VCaP (cell line): ENCODE measurements around the gene QSOX1.

Source experiments
- H3K27ac ChIP-seq: fragments of 450-650 bp; 2 replicates; pipeline ENCODE4 v1.5.1; 2017
- CTCF ChIP-seq: fragments of 450-650 bp; conservative IDR thresholded peaks from 2 replicates; pipeline ENCODE4 v1.5.1; 2017; ENCODE audit warnings: mild to moderate bottlenecking, moderate library complexity

The QSOX1 gene

GRCh38 chr1:180151508-180151907 is 3.2 kb upstream of the QSOX1 start:
- no peak for TF ChIP-seq CTCF
- no peak overlapping the region for H3K27ac ChIP-seq

DNA sequence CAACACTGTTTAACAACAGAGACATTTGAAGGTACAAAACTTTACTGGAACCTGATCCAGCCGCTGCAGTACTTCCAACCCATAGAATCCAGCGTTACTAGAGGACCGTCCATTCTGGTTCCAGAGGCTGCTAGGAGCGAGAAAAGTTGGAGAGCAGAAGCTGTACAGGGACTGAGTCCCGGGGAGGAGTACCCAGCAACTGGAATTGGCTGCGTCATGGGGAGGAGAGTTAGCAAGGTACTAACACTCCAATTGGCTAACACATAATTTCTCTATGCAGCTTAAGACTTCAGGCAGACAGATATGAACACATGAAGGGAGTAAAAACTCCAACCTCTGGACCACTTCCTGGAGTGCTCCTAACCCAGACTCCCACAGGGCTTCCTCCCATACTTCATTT is 2.1 kb upstream of the QSOX1 start:
- H3K27ac ChIP-seq, result no peak overlapping the region
- no peak for TF ChIP-seq CTCF

DNA sequence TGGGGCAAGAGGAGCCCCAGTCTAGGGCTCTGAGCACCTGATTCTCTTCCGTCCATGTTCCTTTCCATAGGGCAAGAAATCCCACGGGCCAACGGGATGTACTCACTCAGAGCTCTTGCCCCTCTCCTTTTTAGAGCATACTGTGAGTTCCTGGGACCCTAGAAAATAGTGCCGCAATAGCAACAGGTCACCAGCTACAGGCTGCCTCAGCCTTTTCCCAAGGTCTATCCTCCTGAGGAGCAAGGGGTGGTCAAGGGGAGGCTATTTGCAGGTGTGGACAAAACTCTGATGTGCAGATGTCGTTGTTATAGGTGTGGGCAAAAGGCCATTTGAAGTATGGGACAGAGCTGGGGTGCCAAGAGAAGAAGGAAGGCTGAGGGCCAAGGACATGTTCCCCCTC is 1.6 kb upstream of the QSOX1 start:
- no peak for TF ChIP-seq CTCF
- H3K27ac ChIP-seq, result no peak overlapping the region

DNA sequence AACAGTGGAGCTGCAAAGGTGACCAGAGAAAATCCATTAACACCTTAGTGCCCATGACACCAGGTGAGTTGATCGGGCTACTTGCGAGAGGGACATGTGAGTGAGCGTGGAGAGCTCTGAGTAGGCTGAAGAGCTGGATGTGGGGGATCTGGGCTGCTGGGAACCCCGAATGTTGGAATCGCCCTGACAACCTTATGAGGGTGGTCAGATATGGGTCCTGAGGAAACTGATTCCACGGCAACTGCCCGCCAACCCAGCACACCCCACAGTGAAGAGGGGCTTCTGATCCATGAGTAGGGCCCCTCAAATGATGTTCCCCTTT is 705 bp upstream of the QSOX1 start:
- peak overlapping the region; percentile 80 for H3K27ac ChIP-seq
- no peak for TF ChIP-seq CTCF

- TF ChIP-seq CTCF, result no peak
- H3K27ac ChIP-seq, result peak overlapping the region; percentile 80
Measured at GRCh38 chr1:180155182-180155682, 563 bp downstream of the QSOX1 start.

DNA sequence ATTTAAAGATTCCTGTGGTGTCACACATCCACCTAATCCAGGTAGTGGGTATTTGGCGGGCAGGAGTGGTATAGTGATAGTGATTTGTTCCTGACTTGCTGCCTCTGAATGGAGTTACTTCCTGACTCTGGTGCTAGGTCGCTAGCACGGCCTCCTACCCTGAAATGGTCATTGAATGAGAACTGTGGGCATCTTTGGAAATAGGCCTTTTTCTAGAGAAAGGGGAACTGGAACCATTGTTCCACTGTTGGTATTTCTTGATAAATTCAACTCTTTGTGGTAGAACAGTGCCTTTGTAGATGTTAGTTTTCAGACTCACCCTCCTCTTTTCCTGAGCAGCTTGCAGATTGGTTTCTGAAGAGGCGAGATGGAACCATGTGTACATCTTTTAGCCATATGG is 1.5 kb downstream of the QSOX1 start:
- no peak overlapping the region for H3K27ac ChIP-seq
- TF ChIP-seq CTCF, result no peak

DNA sequence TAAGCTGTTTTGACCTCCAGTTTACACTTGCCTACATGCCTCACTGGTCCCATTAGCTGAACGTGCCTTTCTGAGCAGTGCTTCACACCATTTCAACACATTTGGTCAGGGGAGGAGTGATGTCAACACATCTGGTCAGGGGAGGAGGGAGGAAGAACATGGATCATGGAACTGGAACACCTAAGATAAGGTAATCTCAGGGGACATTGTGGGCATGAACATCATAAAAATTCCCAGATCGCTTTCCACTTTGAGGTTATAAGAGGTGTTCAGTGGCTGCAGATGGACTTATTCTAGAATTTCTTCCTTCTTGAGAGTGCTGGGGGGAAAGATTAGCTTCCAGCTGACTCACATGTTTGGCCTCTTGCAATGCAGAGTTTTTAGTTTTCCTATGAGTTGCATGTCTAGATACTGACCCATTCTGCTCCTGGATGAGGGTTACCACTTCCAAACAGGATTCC is 2.0 kb downstream of the QSOX1 start:
- H3K27ac ChIP-seq, result peak overlapping the region; percentile 61
- no peak for TF ChIP-seq CTCF

DNA sequence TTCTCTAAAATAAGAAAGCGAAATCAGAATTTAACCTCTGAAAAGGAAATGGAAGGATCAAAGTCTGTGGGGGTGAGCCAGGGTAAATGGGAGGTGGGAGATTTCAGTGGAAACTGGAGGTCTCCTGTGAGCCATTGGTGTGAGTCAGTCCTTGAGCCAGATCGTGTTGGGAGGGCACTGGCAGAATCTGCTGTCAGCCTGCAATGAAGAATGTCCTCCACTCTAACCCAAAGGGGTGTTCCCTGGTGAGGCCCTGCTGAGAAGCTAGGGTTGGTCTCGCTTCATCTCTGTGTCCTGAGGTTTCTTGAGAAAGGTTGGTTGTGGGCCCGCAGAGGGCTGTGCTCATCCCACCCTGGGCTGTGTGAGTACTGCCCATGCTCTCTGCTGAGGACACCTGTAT is 2.4 kb downstream of the QSOX1 start:
- peak overlapping the region; percentile 61 for H3K27ac ChIP-seq
- TF ChIP-seq CTCF, result no peak
